HepG2 (cell line): ENCODE measurements around the gene DGAT2L6. TPM values are rescaled to one million over a fixed set of nuclear protein-coding genes. Genes with fewer than 3 reads are reported as not detected.

Source experiments
- ATAC-seq: fragments of 200-7000 bp; cut with Tn5 transposase; 3 replicates; pipeline ENCODE4 v1.9.1; 2020; ENCODE audit warnings: mild to moderate bottlenecking, moderate library complexity
- BruUV-seq: library from RNA; stranded (reverse); fragments of 400-500 nt; replicated peaks from 2 replicates; lab custom pipeline; 2021; lab: Mats Ljungman, UMichigan
- CTCF ChIA-PET: fragments of 300-600 bp; formaldehyde crosslinking; extraction: SDS; loops from one replicate; lab custom pipeline; 2021; ENCODE audit warnings: low total read pairs, inconsistent platforms, low intra/inter-chr PET ratio; lab: Yijun Ruan, JAX
- POLR2A ChIA-PET: fragments of 350-600 bp; sonication (Branson Sonifier 250); formaldehyde crosslinking; loops from one replicate; lab custom pipeline; 2020; ENCODE audit warnings: antibody characterized with exemption, inconsistent platforms; lab: Yijun Ruan, JAX
- DNase-seq: peaks from one replicate; pipeline ENCODE4 v3.0.0-alpha.2; 2015; ENCODE audit warnings: low spot score
- FAIRE-seq: peaks from 3 replicates; lab custom pipeline; 2011; peaks lifted over from hg19 to GRCh38; lab: Jason Lieb, UNC
- H2AFZ ChIP-seq: one replicate; pipeline ENCODE4 v1.6.1; 2011; ENCODE audit warnings: low read length, inconsistent platforms
- H3K27ac ChIP-seq: fragments of 300-600 bp; 3 replicates; pipeline ENCODE4 v1.8.0; 2011; ENCODE audit warnings: mixed run types, mild to moderate bottlenecking, mixed read lengths, low read length, inconsistent platforms; ENCODE audit not compliant: insufficient read depth; ENCODE audit errors: extremely low read length
- H3K27me3 ChIP-seq, 2 experiments: fragments of 200-600 bp in 1 of 2; 2 replicates in 1 of 2; 3 replicates in 1 of 2; pipeline versions ENCODE4 v1.6.0 to v1.8.0; 2011; ENCODE audit warnings: low read length in 2 of 2, mild to moderate bottlenecking in 2 of 2, moderate library complexity in 2 of 2, inconsistent platforms in 1 of 2; ENCODE audit not compliant: insufficient read depth in 2 of 2, control insufficient read depth in 1 of 2
- H3K36me3 ChIP-seq, 2 experiments: fragments of 200-600 bp in 1 of 2; replicated peaks in 1 of 2; 2 replicates in 1 of 2; 3 replicates in 1 of 2; pipeline versions ENCODE4 v1.5.1 to v1.8.0; 2011; ENCODE audit warnings: low read length in 2 of 2, inconsistent platforms in 1 of 2; ENCODE audit not compliant: insufficient read depth in 2 of 2, control insufficient read depth in 1 of 2
- H3K4me1 ChIP-seq: 2 replicates; pipeline ENCODE4 v1.5.1; 2012; ENCODE audit warnings: low read length, inconsistent platforms; ENCODE audit not compliant: insufficient read depth
- H3K4me2 ChIP-seq: 2 replicates; pipeline ENCODE4 v1.6.0; 2011; ENCODE audit warnings: low read depth, low read length, inconsistent platforms
- H3K4me3 ChIP-seq, 3 experiments: fragments of 200-600 bp in 1 of 3; sonication (generic), shearing (Covaris generic) in 1 of 3; replicated peaks in 1 of 3; 2 replicates each; pipeline ENCODE4 v1.5.1; 2011 to 2016; ENCODE audit warnings: low read length in 3 of 3, inconsistent platforms in 2 of 3, low read depth in 2 of 3, mild to moderate bottlenecking in 2 of 3, control low read depth in 1 of 3, mixed read lengths in 1 of 3; ENCODE audit not compliant: insufficient read depth in 1 of 3
- H3K79me2 ChIP-seq: one replicate; pipeline ENCODE4 v1.6.1; 2011; ENCODE audit warnings: low read length, inconsistent platforms; ENCODE audit not compliant: insufficient read depth
- H3K9ac ChIP-seq: 2 replicates; pipeline ENCODE4 v1.6.0; 2011; ENCODE audit warnings: mild to moderate bottlenecking, low read depth, low read length, inconsistent platforms; ENCODE audit not compliant: insufficient read depth
- H3K9me3 ChIP-seq: 2 replicates; pipeline ENCODE4 v1.5.1; 2012; ENCODE audit warnings: mild to moderate bottlenecking, low read length
- H4K20me1 ChIP-seq: 2 replicates; pipeline ENCODE4 v1.6.0; 2011; ENCODE audit warnings: inconsistent platforms, mild to moderate bottlenecking, low read length, moderate library complexity; ENCODE audit not compliant: insufficient read depth
- HDAC1 ChIP-seq: sonication (generic); formaldehyde crosslinking; IDR thresholded peaks from 2 replicates; pipeline ENCODE4 v1.5.1; 2020; ENCODE audit warnings: mild to moderate bottlenecking, missing genetic modification reagents
- IRF2 ChIP-seq: IDR thresholded peaks from 2 replicates; pipeline ENCODE4 v1.6.1; 2018; ENCODE audit warnings: missing genetic modification reagents, missing compliant biosample characterization
- PHF5A ChIP-seq: IDR thresholded peaks from one replicate; pipeline ENCODE4 v1.6.1; 2018; ENCODE audit warnings: low read depth, missing genetic modification reagents; ENCODE audit not compliant: unreplicated experiment
- POLR2AphosphoS5 ChIP-seq: IDR thresholded peaks from 2 replicates; pipeline ENCODE4 v1.6.1; 2012; ENCODE audit warnings: low read depth, low read length
- PTBP1 ChIP-seq: fragments of 200-400 bp; formaldehyde crosslinking; IDR thresholded peaks from 2 replicates; pipeline ENCODE4 v1.6.1; 2018; ENCODE audit warnings: low read length, low read depth; ENCODE audit not compliant: poor library complexity, severe bottlenecking
- ZNF431 ChIP-seq: sonication (generic); formaldehyde crosslinking; IDR thresholded peaks from 2 replicates; pipeline ENCODE4 v1.9.0; 2022; ENCODE audit warnings: missing genetic modification reagents, low read depth, mild to moderate bottlenecking, borderline replicate concordance
- WGBS: methylation state at CpG from one replicate; pipeline ENCODE4 v1.1.6; 2017; ENCODE audit warnings: low lambda C conversion rate; 5-methylcytosine and 5-hydroxymethylcytosine counted together
- in situ Hi-C: cut with HindIII; loops from 2 replicates; pipeline ENCODE4 v1.10.0; 2017; ENCODE audit warnings: low pct_unique_long_range_greater_than_20kb; ENCODE audit not compliant: extremely low pct_ligation_motif_present
- intact Hi-C: fragments of 100-400 bp; cut with micrococcal nuclease; formaldehyde crosslinking; loops from one replicate; pipeline ENCODE4 v1.10.0; 2022; ENCODE audit not compliant: unreplicated experiment
- polyA plus RNA-seq, 8 experiments: library from polyadenylated mRNA; depleted of rRNA in 3 of 8; stranded (reverse) in 7 of 8; unstranded in 1 of 8; fragments of >200 nt; fragmentation: Illumina TruSeq in 4 of 8; extraction: Trizol in 4 of 8; gene quantifications; 2 replicates each; pipeline versions ENCODE4 v1.2.1 to v1.2.3, GENCODE V29; 2011 to 2016; ENCODE audit warnings: low read depth in 4 of 8, missing spikeins in 1 of 8, mixed read lengths in 1 of 8; ENCODE audit not compliant: insufficient read depth in 1 of 8
- total RNA-seq, 5 experiments: library from RNA; depleted of rRNA; stranded (reverse); fragments of >200 nt; fragmentation: Illumina TruSeq; extraction: Trizol; gene quantifications; 2 replicates each; pipeline ENCODE4 v1.2.3, GENCODE V29; 2016; ENCODE audit warnings: low read depth in 1 of 5
- TF ChIP-seq, protein P1 (sequence below): sonication (generic); formaldehyde crosslinking; IDR thresholded peaks from 2 replicates; pipeline ENCODE4 v1.5.1; 2020; ENCODE audit warnings: missing genetic modification reagents, mild to moderate bottlenecking, borderline replicate concordance

The DGAT2L6 gene
- total and polyA plus RNA-seq, 2 of the 13 experiments (the other 11 are each of a cell fraction or from before 2014, with no cell fraction given): not detected

DNA sequence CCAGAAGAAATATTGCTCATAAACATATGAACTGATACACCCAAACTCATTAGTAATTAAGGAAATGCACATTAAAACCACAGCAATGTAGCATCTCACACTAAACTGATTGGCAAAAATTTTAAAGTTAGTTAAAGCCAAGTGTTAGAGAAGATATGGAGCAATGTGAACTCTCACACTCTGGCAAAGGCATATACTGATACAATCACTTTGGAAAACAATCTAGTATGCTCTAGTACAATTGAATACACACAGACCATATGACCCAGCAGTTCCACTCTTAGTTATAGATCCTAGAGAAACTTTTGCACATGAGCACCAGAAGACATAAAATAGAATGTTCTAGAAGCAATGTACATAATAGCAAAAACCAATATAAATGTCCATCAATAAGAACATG is 48.8 kb downstream of the DGAT2L6 start (continued):
- TF ChIP-seq PHF5A (CRISPR knock-in tag): no peak

GRCh38 chrX:70226687-70227086 is 49.4 kb downstream of the DGAT2L6 start:
- H3K36me3 ChIP-seq: no peaks in the 10 kb centered on the region
- TF ChIP-seq IRF2 (CRISPR knock-in tag) (no peak), PTBP1 (no peak), HDAC1 (CRISPR knock-in tag) (no peak), ZNF431 (no peak), POLR2AphosphoS5 (no peak)
- TF ChIP-seq, protein P1, sequence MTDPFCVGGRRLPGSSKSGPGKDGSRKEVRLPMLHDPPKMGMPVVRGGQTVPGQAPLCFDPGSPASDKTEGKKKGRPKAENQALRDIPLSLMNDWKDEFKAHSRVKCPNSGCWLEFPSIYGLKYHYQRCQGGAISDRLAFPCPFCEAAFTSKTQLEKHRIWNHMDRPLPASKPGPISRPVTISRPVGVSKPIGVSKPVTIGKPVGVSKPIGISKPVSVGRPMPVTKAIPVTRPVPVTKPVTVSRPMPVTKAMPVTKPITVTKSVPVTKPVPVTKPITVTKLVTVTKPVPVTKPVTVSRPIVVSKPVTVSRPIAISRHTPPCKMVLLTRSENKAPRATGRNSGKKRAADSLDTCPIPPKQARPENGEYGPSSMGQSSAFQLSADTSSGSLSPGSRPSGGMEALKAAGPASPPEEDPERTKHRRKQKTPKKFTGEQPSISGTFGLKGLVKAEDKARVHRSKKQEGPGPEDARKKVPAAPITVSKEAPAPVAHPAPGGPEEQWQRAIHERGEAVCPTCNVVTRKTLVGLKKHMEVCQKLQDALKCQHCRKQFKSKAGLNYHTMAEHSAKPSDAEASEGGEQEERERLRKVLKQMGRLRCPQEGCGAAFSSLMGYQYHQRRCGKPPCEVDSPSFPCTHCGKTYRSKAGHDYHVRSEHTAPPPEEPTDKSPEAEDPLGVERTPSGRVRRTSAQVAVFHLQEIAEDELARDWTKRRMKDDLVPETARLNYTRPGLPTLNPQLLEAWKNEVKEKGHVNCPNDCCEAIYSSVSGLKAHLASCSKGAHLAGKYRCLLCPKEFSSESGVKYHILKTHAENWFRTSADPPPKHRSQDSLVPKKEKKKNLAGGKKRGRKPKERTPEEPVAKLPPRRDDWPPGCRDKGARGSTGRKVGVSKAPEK (CRISPR knock-in tag): no peak
- intact Hi-C loops: no loop called here
- H3K4me2 ChIP-seq: no peak overlapping the region
- no peaks in the 10 kb centered on the region for H4K20me1 ChIP-seq
- FAIRE-seq (no peak), DNase-seq (no peak), ATAC-seq (no peak)
- CTCF ChIA-PET: no interaction called here
- H3K4me3 ChIP-seq: no peak overlapping the region
- no TSS peak for BruUV-seq
- H3K4me1 ChIP-seq: no peaks in the 10 kb centered on the region; the same call in 1 of the 2 replicates
- H3K79me2 ChIP-seq: no peaks in the 10 kb centered on the region
- no peak overlapping the region for H2AFZ ChIP-seq
- H3K27ac ChIP-seq: no peak overlapping the region
- POLR2A ChIA-PET: no interaction called here
- H3K9ac ChIP-seq: no peak overlapping the region
- in situ Hi-C loops: no loop called here
- 12% methylated on average over 2 of the region's 2 CpGs for WGBS
- H3K27me3 ChIP-seq: no peaks in the 10 kb centered on the region
- H3K9me3 ChIP-seq: no peaks in the 10 kb centered on the region
